GM12878 (cell line): ENCODE measurements around the gene GNAO1. TPM values are rescaled to one million over a fixed set of nuclear protein-coding genes. Genes with fewer than 3 reads are reported as not detected.

Experiments
- BCL3 ChIP-seq: IDR thresholded peaks from 2 replicates; pipeline ENCODE4 v1.6.1; 2011; ENCODE audit warnings: borderline replicate concordance, low read depth, mild to moderate bottlenecking, moderate library complexity, low read length; ENCODE audit not compliant: insufficient read depth, poor library complexity, severe bottlenecking
- CEBPB ChIP-seq, 2 experiments: fragments of 150-350 bp in 1 of 2; IDR thresholded peaks; 2 replicates each; pipeline ENCODE4 v1.6.1; 2012 to 2014; ENCODE audit warnings: low read depth in 2 of 2, low read length in 2 of 2, borderline replicate concordance in 1 of 2, inconsistent platforms in 1 of 2
- CHD1 ChIP-seq: IDR thresholded peaks from 2 replicates; pipeline ENCODE4 v1.6.1; 2012; ENCODE audit warnings: low read depth, low read length, improper control_type of control experiment
- HSF1 ChIP-seq: fragments of 150-350 bp; IDR thresholded peaks from 2 replicates; pipeline ENCODE4 v1.6.1; 2014; ENCODE audit warnings: mild to moderate bottlenecking, low read depth, low read length
- JUND ChIP-seq: IDR thresholded peaks from 2 replicates; pipeline ENCODE4 v1.6.1; 2012; ENCODE audit warnings: low read depth, mild to moderate bottlenecking, low read length, improper control_type of control experiment, moderate library complexity
- MEF2B ChIP-seq: fragments of 450-650 bp; IDR thresholded peaks from 2 replicates; pipeline ENCODE4 v1.6.1; 2018; ENCODE audit warnings: mild to moderate bottlenecking, moderate library complexity; ENCODE audit not compliant: partially characterized antibody, poor library complexity, severe bottlenecking
- NFXL1 ChIP-seq: fragments of 450-650 bp; IDR thresholded peaks from 2 replicates; pipeline ENCODE4 v1.6.1; 2017; ENCODE audit warnings: antibody characterized with exemption, mild to moderate bottlenecking, borderline replicate concordance
- POLR2AphosphoS2 ChIP-seq: IDR thresholded peaks from 2 replicates; pipeline ENCODE4 v1.6.1; 2011; ENCODE audit warnings: low read depth, mild to moderate bottlenecking, low read length, improper control_type of control experiment, moderate library complexity
- RCOR1 ChIP-seq: conservative IDR thresholded peaks from 2 replicates; pipeline ENCODE4 v1.6.1; 2012; ENCODE audit warnings: low read depth, low read length, improper control_type of control experiment
- SKIL ChIP-seq: fragments of 450-650 bp; IDR thresholded peaks from 2 replicates; pipeline ENCODE4 v1.6.1; 2017; ENCODE audit warnings: mild to moderate bottlenecking, low read depth, inconsistent platforms; ENCODE audit not compliant: poor library complexity, severe bottlenecking
- TARDBP ChIP-seq: IDR thresholded peaks from 2 replicates; pipeline ENCODE4 v1.6.1; 2016; ENCODE audit warnings: borderline replicate concordance
- TCF12 ChIP-seq: IDR thresholded peaks from 2 replicates; pipeline ENCODE4 v1.6.1; 2011; ENCODE audit warnings: low read depth, mild to moderate bottlenecking, low read length
- ZBTB11 ChIP-seq: fragments of 450-650 bp; formaldehyde crosslinking; IDR thresholded peaks from 2 replicates; pipeline ENCODE4 v1.5.0; 2022; ENCODE audit warnings: mild to moderate bottlenecking, missing genetic modification characterization
- ZNF592 ChIP-seq: fragments of 450-650 bp; IDR thresholded peaks from 2 replicates; pipeline ENCODE4 v1.6.1; 2017; ENCODE audit warnings: mild to moderate bottlenecking, moderate library complexity
- polyA plus RNA-seq, 11 experiments: library from polyadenylated mRNA; depleted of rRNA in 4 of 11; unstranded in 6 of 11; stranded (reverse) in 5 of 11; fragments of >200 nt; fragmentation: Nextera tagmentation in 4 of 11; fragmentation: Illumina TruSeq in 1 of 11; extraction: Ambion mirVana in 4 of 11; extraction: Trizol in 1 of 11; gene quantifications; 1 replicate in 1 of 11; 2 replicates in 10 of 11; pipeline versions ENCODE4 v1.2.1 to v1.2.3, GENCODE V29; 2011 to 2016; ENCODE audit warnings: inconsistent platforms in 2 of 11, missing spikeins in 2 of 11, low read depth in 1 of 11
- total RNA-seq, 4 experiments: library from RNA; depleted of rRNA in 3 of 4; stranded (reverse); fragments of >200 nt in 3 of 4; fragmentation: Illumina TruSeq in 1 of 4; extraction: Trizol in 1 of 4; gene quantifications; 2 replicates each; pipeline versions ENCODE4 v1.2.1 to v1.2.3, GENCODE V29; 2013 to 2021

The GNAO1 gene
- total and polyA plus RNA-seq, 10 of the 15 experiments (the other 5 are each of a cell fraction or from before 2014, with no cell fraction given) = 0.05 to 0.28 (median 0.14) TPM; not detected in 6

- TF ChIP-seq ZNF592 (peak; percentile 76), CEBPB (IDR thresholded peaks at IDR 0.05; ENCODE audit: borderline replicate concordance in 1 of 2, low read depth in 2 of 2, low read length in 2 of 2) (no peak), ZBTB11 (CRISPR knock-in tag) (no peak), SKIL (no peak), TCF12 (peak; percentile 85), BCL3 (no peak), TARDBP (no peak), HSF1 (no peak), JUND (no peak), RCOR1 (no peak), POLR2AphosphoS2 (no peak), CHD1 (no peak), MEF2B (no peak), NFXL1 (no peak)
Measured at GRCh38 chr16:56356276-56357240, 165.3 kb downstream of the GNAO1 start (continued).
